Transverse colon (tissue), 3 donors: ENCODE data around the gene CHFR.

Experiments used
- CTCF ChIP-seq, 5 experiments: fragments of 200-600 bp in 3 of 5; fragments of 450-650 bp in 2 of 5; sonication (generic) in 3 of 5; IDR thresholded peaks; 1 replicate in 2 of 5; 2 replicates in 3 of 5; pipeline ENCODE4 v1.5.1; 2016 to 2017; ENCODE audit warnings: antibody characterized with exemption in 5 of 5, inconsistent platforms in 3 of 5, mild to moderate bottlenecking in 2 of 5, moderate library complexity in 1 of 5
- EP300 ChIP-seq: sonication (generic); formaldehyde crosslinking; IDR thresholded peaks from one replicate; pipeline ENCODE4 v1.6.1; 2017; ENCODE audit warnings: antibody characterized with exemption, low read depth

GRCh38 chr12:132852496-132852895 is 34.9 kb downstream of the CHFR start:
- TF ChIP-seq CTCF (IDR thresholded peaks at IDR 0.05) (no peak), EP300 (no peak)
